Measurements from ENCODE around the gene RNF220. TPM values are rescaled to one million over a fixed set of nuclear protein-coding genes. Genes with fewer than 3 reads are reported as not detected.

RNF220 gene
- total RNA-seq, 4 donors from 2014 or later: 45.8 to 169 (median 89.4) TPM

DNA sequence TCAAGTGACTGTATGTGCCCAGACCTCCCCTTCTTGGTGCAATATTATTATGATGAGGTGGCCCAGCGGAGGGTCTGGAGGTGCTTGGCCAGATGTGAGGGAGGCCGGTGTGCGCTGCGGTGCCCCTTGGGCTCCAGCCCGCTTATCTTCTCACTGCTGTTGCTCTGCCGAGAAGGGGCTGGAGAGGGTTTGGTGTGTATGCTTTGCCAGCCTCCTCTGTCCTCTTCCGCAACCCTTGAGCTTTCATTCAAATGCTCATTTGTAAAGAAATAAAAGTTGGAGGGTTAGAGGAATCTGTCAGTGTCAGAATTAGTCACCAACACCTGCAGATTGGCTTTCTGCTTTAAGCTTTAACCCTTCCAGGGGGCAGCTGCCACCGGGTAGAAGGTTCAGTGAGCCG lies 19.7 kb downstream of the RNF220 start:
- H3K4me1 ChIP-seq: peaks cover 0 to 10% (median 0%) of the 10 kb centered on the region in 4 donors
- WGBS, 2 donors (ENCODE audit: low coverage in 1 of 2): 86% methylated on average over 9 of the region's 9 CpGs; no CpG with 5 or more reads in 1 of the 2 donors
- H3K36me3 ChIP-seq: no peaks in the 10 kb centered on the region
- in situ Hi-C loops (cut with MboI; ENCODE audit: low pct_ligation_motif_present in 1 of 4, low pct_unique_long_range_greater_than_20kb in 1 of 4, low sequenced_read_pairs in 3 of 4): no loop called here
- H3K27me3 ChIP-seq: peaks cover 65% of the 10 kb centered on the region
- DNase-seq: no peak
- H3K4me3 ChIP-seq: no peak overlapping the region
- intact Hi-C loops (cut with DNase I; ENCODE audit: low total_unique reads): no loop called here
- no peaks in the 10 kb centered on the region for H3K9me3 ChIP-seq
- TF ChIP-seq POLR2A (IDR thresholded peaks at IDR 0.05) (no peak), POLR2AphosphoS5 (IDR thresholded peaks at IDR 0.05) (no peak), EP300 (IDR thresholded peaks at IDR 0.05; ENCODE audit: low read depth) (no peak)
- TF ChIP-seq, protein P1, sequence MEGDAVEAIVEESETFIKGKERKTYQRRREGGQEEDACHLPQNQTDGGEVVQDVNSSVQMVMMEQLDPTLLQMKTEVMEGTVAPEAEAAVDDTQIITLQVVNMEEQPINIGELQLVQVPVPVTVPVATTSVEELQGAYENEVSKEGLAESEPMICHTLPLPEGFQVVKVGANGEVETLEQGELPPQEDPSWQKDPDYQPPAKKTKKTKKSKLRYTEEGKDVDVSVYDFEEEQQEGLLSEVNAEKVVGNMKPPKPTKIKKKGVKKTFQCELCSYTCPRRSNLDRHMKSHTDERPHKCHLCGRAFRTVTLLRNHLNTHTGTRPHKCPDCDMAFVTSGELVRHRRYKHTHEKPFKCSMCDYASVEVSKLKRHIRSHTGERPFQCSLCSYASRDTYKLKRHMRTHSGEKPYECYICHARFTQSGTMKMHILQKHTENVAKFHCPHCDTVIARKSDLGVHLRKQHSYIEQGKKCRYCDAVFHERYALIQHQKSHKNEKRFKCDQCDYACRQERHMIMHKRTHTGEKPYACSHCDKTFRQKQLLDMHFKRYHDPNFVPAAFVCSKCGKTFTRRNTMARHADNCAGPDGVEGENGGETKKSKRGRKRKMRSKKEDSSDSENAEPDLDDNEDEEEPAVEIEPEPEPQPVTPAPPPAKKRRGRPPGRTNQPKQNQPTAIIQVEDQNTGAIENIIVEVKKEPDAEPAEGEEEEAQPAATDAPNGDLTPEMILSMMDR (IDR thresholded peaks at IDR 0.05): no peak
- H3K27ac ChIP-seq: no peak overlapping the region

DNA sequence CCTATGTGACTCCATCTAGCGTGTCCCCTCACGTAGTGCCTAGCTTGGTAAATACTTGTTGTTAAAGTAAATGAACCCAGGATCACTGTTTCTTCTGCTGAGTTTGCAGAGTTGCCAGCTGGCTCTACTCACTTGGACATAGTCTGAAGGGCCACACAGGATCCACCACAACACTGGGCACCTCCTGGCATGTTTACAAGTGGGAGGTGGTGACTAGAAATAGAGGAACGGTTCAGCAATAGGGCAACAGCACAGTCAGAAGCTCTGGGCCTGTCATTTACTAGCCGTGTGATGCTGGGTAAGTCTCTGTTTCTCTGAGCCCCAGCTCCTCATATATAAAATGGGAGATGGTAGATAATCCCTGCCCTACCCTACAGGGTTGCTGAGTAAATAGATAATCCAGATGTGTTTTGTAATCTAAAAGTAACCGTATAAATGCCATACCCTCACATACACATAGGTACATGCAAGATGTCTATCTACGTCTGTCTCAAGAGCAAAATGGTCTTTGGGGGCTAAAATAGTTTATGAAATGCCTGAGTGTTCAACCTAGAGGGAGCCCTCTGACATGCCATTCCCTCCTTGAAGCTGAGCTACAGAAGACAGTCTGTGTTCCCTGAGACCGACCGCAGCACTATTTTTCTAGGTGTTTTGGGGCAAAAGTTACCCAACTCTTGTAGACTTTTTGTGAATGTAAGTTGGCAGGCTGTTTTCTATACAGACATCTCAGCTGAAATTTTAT lies 20.5 kb downstream of the RNF220 start:
- Histone ChIP-seq H3K4me3 (no peak overlapping the region), H3K4me1 (peaks cover 0 to 10% (median 0%) of the 10 kb centered on the region in 4 donors), H3K36me3 (no peaks in the 10 kb centered on the region), H3K27ac (no peak overlapping the region), H3K9me3 (no peaks in the 10 kb centered on the region), H3K27me3 (peaks cover 65% of the 10 kb centered on the region)
- intact Hi-C loops (cut with DNase I; ENCODE audit: low total_unique reads): no loop called here
- 75 to 100% methylated on average over 2 to 8 of the region's 8 CpGs for WGBS, 2 donors (ENCODE audit: low coverage in 1 of 2)
- no peak for DNase-seq
- in situ Hi-C loops (cut with MboI; ENCODE audit: low pct_ligation_motif_present in 1 of 4, low pct_unique_long_range_greater_than_20kb in 1 of 4, low sequenced_read_pairs in 3 of 4): no loop called here
- TF ChIP-seq POLR2A (IDR thresholded peaks at IDR 0.05) (no peak), EP300 (IDR thresholded peaks at IDR 0.05; ENCODE audit: low read depth) (no peak), POLR2AphosphoS5 (IDR thresholded peaks at IDR 0.05) (no peak)

DNA sequence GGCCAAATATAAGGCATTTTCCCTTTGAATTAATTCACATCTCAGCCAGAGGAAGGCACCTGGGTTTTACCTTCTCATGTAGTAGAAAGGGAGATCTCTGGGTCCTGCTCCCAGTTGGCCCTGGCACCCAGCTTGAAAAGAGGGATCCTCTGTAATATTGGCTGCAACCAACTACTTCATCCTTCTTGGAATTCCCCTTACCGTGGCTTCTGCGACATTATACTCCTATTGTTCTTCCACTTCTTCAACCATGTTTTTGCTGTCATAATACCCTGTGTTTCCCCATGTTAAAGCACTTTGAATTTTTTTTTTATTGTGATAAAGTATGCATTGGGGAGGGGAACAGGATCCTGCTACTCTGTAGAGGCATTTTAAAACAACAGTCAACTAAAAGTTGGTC lies 26.8 kb downstream of the RNF220 start:
- in situ Hi-C loops (cut with MboI; ENCODE audit: low pct_ligation_motif_present in 1 of 4, low pct_unique_long_range_greater_than_20kb in 1 of 4, low sequenced_read_pairs in 3 of 4) (no loop called here), intact Hi-C loops (cut with DNase I; ENCODE audit: low total_unique reads) (no loop called here)
- H3K4me3 ChIP-seq: no peak overlapping the region
- H3K27ac ChIP-seq: no peak overlapping the region
- no peaks in the 10 kb centered on the region for H3K36me3 ChIP-seq
- no peaks in the 10 kb centered on the region for H3K4me1 ChIP-seq
- WGBS, 2 donors (ENCODE audit: low coverage in 1 of 2): 86 to 89% methylated on average over 2 of the region's 2 CpGs
- DNase-seq: no peak
- TF ChIP-seq, protein P1 (IDR thresholded peaks at IDR 0.05): no peak
- no peak for TF ChIP-seq POLR2AphosphoS5 (IDR thresholded peaks at IDR 0.05)
- no peak for TF ChIP-seq EP300 (IDR thresholded peaks at IDR 0.05; ENCODE audit: low read depth)
- TF ChIP-seq POLR2A (IDR thresholded peaks at IDR 0.05): no peak
- no peaks in the 10 kb centered on the region for H3K9me3 ChIP-seq
- H3K27me3 ChIP-seq: peaks cover 50% of the 10 kb centered on the region

DNA sequence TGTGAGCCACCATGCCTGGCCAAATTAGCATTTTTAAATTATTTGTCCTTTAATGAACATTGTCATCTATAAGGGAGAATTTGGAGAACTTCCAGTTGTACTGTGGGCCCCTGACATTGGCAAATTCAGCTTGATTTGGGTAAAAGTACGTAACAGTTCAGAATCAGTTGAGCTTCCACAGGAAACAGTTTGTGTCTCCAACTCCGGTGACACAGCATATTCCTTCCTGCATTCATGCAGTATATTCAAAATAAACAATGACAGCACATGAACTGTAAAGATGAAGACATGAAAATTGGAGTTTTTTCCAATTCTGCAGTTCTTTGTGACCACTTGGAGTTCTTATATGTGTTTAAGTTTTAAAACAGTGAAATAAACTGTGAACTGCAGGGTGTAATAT lies 28.2 kb downstream of the RNF220 start:
- intact Hi-C loops (cut with DNase I; ENCODE audit: low total_unique reads) (no loop called here), in situ Hi-C loops (cut with MboI; ENCODE audit: low pct_ligation_motif_present in 1 of 4, low pct_unique_long_range_greater_than_20kb in 1 of 4, low sequenced_read_pairs in 3 of 4) (no loop called here)
- TF ChIP-seq, protein P1 (IDR thresholded peaks at IDR 0.05): no peak
- no peak for TF ChIP-seq POLR2AphosphoS5 (IDR thresholded peaks at IDR 0.05)
- TF ChIP-seq EP300 (IDR thresholded peaks at IDR 0.05; ENCODE audit: low read depth): no peak
- TF ChIP-seq POLR2A (IDR thresholded peaks at IDR 0.05): no peak
- Histone ChIP-seq H3K9me3 (no peaks in the 10 kb centered on the region), H3K27me3 (peaks cover 36% of the 10 kb centered on the region), H3K36me3 (no peaks in the 10 kb centered on the region), H3K4me3 (no peak overlapping the region), H3K4me1 (no peaks in the 10 kb centered on the region), H3K27ac (no peak overlapping the region)
- no peak for DNase-seq
- WGBS, 2 donors (ENCODE audit: low coverage in 1 of 2): 72 to 74% methylated on average over 2 of the region's 2 CpGs
